Esophagus squamous epithelium (tissue), 4 donors: Measurements from ENCODE around the gene ERO1B.

Source experiments
- POLR2A ChIP-seq, 4 donors: fragments of 450-650 bp; IDR thresholded peaks; one replicate each; pipeline ENCODE4 v1.6.1; 2017; ENCODE audit warnings: antibody characterized with exemption in 4 of 4, mild to moderate bottlenecking in 4 of 4, moderate library complexity in 3 of 4
- TF ChIP-seq, protein P1 (sequence below), 6 experiments: fragments of 450-650 bp in 4 of 6; fragments of 200-600 bp in 2 of 6; sonication (generic) in 2 of 6; IDR thresholded peaks; one replicate each; pipeline ENCODE4 v1.5.1; 2016 to 2019; ENCODE audit warnings: antibody characterized with exemption in 6 of 6, mild to moderate bottlenecking in 4 of 6, moderate library complexity in 4 of 6

DNA sequence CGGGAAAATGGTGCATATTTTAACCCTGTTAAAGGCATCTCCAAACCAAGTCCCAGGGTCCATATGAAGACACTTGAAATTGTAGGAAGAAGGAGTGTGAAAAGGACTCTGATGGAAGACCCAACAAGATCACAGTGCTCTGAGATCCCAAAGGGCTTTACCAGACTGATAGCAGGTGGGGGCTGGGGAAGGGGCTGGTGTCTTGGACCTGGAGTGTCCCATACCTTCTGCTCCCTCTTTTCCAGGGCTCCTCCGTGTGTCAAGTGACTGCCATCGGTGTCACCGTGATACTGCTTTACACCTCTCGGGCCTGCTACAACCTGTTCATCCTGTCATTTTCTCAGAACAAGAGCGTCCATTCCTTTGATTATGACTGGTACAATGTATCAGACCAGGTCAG lies 102.1 kb downstream of the ERO1B start:
- TF ChIP-seq, protein P1, sequence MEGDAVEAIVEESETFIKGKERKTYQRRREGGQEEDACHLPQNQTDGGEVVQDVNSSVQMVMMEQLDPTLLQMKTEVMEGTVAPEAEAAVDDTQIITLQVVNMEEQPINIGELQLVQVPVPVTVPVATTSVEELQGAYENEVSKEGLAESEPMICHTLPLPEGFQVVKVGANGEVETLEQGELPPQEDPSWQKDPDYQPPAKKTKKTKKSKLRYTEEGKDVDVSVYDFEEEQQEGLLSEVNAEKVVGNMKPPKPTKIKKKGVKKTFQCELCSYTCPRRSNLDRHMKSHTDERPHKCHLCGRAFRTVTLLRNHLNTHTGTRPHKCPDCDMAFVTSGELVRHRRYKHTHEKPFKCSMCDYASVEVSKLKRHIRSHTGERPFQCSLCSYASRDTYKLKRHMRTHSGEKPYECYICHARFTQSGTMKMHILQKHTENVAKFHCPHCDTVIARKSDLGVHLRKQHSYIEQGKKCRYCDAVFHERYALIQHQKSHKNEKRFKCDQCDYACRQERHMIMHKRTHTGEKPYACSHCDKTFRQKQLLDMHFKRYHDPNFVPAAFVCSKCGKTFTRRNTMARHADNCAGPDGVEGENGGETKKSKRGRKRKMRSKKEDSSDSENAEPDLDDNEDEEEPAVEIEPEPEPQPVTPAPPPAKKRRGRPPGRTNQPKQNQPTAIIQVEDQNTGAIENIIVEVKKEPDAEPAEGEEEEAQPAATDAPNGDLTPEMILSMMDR (IDR thresholded peaks at IDR 0.05): no peak
- TF ChIP-seq POLR2A (IDR thresholded peaks at IDR 0.05): no peak
